Daoy (cell line): ENCODE data around the gene TCERG1L. TPM values are rescaled to one million over a fixed set of nuclear protein-coding genes. Genes with fewer than 3 reads are reported as not detected.
"Not testable (repeated sequence)": the region's sequence is repeated elsewhere in the genome, so short reads cannot be mapped to it uniquely, and the experiment has no call there.

ENCODE experiments used
- DNase-seq: peaks from one replicate; pipeline ENCODE4 v3.0.0-alpha.2; 2015; ENCODE audit warnings: low read depth
- total RNA-seq: library from RNA; depleted of rRNA; stranded (reverse); fragments of >200 nt; shearing (Covaris generic); gene quantifications from 2 replicates; pipeline ENCODE4 v1.2.3, GENCODE V29; 2014

The TCERG1L gene
- total RNA-seq, 1 experiment from 2014 or later: not detected

DNA sequence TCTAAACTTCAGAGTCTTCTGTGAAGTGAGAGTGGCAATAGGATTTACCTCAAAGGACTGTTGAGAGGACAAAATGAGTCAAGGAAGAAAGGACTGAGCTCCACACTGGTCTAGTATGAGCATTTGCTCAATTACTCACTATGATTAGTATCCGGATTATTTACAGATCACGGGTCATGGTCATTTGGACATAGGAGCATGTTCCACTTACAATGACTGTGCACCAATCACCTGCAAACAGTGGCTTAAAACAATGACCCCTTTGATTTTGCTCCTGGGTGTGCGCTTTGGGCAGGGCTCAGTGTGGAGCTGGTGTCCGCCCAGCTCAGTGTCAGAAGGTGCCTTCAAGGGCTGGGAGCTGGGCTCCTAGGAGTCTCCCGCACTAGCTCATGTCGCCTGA, 225.4 kb downstream of the TCERG1L start:
- DNase-seq: no peak

GRCh38 chr10:131085091-131085860, 226.2 kb downstream of the TCERG1L start:
- no peak for DNase-seq

GRCh38 chr10:131084791-131085090, 226.8 kb downstream of the TCERG1L start:
- DNase-seq: no peak

DNA sequence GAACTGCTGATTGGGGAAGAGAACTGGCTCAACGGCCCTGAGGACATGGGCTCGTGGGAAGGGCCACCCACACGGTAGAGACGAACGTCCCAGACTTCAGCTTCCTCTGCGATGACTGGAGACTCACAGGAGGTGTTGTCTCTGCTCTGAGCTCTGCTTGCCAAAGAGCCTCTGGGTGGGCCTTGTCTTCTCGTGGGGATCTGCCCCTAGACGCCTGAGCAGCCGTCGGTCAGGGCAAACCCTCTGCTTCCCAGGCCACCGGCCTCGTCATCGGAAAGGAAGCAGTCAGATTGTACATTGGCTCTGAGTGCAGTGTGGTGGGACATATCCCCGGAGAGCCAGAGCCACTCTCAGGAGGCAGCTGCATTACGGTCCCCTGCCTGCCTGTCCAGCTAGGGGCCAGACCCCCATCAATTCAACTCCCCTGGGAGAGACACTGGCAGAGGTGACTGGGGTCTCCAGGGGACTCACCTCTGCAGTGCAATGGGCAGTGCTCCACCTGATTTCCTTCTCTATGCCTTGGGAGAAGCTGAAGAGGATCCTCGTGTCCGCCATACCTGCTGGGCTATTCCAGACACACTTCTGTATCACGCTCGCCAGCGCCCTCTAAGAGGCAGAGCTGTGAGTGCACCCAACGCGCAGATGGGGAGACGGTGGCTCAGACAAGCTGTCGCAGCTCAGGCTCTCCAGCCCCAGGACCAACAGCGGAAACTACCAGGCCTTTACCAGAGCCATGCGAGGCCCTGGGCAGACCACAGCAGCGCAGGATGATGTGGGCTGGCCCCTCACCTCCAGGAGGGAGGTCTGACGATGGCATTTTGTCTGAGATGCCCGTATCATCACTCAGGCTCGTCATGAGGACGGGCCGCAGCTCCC, 227.4 kb downstream of the TCERG1L start:
- DNase-seq: peak; percentile 74

- peak; percentile 66 for DNase-seq
Measured at GRCh38 chr10:131082991-131083481, 228.5 kb downstream of the TCERG1L start.

GRCh38 chr10:131082201-131082850, 229.2 kb downstream of the TCERG1L start:
- no peak for DNase-seq

DNA sequence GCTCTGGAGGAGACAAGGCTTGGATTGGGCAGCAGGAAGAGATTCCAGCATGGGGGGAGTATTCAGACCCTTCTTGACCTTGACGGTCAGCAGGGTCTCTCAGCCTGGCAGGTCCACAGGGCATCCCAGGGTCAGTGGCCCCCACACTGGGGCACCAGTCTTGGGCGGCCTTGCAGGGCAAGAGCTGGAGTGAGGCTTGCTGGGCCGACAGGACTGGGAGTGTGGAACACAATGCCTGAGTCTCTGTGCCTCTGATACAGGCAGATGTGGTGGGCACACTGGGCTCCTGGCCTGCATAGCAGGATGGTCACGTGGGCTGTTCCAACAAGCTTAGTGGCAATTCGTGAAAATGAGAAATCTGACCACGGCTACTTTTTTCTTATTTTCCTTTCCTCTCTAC, 229.7 kb downstream of the TCERG1L start:
- no peak for DNase-seq

GRCh38 chr10:131081376-131081775, 230.1 kb downstream of the TCERG1L start:
- no peak for DNase-seq

DNA sequence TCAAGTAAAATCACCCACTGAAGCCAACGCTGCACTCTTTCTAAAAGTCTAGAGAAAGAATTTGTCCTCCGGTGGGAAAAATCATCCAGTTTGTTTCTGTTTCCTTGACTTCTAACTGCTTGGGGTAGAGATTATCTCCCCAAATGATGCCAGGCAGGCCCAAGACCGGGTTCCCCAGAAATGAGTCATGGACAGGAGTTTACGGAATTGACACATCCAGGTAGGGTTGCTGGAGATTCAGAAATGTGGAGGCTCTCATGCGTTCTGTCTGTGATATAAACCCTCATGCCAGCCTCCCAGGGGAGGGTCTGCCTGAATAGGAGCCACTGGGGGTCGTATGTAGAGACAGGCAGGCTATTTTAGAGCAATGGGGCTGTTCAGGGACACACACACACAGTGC, 230.9 kb downstream of the TCERG1L start:
- DNase-seq: no peak

DNA sequence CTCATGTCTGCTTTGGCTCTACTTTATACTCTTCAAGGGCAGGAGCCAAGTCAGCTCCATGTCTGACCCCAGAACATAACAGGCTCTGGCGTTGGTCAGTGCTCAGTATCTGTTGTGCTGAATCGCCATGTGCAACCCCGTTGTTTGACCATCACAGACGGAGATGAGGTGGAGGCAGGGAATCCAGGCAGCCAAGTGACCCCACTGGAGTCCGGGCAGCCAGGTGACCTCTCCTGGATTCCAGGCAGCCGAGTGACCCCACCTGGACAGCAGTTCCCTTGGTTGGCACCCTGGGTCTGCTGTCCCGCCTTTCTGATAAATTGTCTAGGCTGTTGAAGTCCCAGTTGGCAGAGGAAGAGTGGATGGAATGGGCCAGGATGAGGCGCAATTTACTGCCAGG, 232.2 kb downstream of the TCERG1L start:
- no peak for DNase-seq

DNA sequence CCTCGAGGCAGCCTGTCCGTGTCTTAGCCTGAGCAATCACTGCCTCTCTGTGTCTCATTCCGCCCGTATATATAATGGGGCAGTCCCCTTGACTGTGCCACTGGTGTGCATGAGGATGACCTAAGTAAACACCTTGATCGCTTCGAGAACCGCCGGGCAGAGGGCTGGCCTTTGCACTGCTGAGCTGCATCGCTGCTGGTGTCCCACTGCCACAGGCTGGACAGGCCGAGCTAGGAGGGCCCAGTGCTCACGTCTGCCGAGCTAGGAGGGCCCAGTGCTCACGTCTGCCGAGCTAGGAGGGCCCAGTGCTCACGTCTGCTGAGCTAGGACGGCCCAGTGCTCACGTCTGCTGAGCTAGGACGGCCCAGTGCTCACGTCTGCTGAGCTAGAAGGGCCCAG, 232.6 kb downstream of the TCERG1L start:
- not testable (repeated sequence) for DNase-seq

- no peak for DNase-seq
Measured at GRCh38 chr10:131078131-131078881, 233.2 kb downstream of the TCERG1L start.

DNA sequence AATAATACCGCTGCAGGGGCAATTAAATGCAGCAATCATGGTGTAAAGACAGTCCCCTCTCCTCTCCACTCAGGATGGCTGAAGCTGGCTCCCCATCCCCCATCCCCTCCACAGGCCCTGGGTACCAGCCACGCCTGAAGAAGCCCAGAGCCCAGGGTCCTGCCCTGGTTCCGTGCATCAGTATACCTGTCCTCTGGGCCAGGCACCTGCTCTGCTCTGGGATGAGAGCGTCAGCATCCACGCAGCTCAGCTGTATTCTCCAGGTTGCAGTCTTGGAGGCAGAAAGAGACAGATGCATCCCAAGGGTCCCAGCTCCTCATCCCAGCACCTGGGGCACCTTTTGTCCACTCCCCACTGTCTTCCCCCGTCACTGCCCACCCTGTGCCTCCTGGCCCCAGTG, 233.8 kb downstream of the TCERG1L start:
- no peak for DNase-seq

DNA sequence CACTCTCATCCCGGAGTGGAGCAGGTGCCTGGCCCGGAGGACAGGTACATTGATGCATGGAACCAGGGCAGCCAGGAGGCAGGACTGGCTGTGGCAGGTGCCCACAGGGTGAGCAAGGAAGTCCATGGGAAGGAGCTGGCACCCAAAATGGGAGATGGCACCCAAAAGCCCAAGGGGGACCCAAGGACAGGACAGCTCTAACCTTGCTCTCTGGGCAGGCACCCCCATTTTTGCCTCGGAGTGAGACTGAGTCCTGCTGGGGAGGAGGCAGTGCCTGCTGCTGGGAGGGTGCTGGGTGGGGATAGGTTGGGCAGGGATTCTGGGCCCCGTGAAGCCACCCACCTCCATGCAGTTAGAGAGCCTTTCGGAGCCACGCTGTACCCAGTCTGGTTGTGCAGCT, 234.5 kb downstream of the TCERG1L start:
- DNase-seq: no peak

DNA sequence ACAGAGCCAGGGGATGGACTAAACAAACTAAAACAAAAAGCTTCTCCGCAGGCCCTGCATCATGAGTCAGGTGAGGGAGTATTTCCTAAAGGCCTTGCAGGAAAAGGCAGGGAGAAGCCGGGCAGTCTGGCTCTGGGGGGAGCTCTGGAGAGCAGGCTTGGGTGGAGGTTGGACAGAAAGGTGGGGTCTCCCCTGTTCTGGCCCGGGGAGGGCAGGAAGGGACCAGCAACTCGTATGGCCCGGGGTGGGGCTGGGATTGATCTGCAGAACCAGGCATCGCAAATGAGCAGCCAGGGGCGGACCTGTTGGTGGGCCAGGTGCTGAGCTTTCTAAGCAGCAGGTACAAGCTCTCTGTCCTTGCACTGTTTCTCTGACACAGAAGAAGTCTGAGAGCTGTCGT, 235.2 kb downstream of the TCERG1L start:
- DNase-seq: no peak

GRCh38 chr10:131075218-131075770, 236.2 kb downstream of the TCERG1L start:
- no peak for DNase-seq

- DNase-seq: no peak
Measured at GRCh38 chr10:131074682-131075081, 236.8 kb downstream of the TCERG1L start.

DNA sequence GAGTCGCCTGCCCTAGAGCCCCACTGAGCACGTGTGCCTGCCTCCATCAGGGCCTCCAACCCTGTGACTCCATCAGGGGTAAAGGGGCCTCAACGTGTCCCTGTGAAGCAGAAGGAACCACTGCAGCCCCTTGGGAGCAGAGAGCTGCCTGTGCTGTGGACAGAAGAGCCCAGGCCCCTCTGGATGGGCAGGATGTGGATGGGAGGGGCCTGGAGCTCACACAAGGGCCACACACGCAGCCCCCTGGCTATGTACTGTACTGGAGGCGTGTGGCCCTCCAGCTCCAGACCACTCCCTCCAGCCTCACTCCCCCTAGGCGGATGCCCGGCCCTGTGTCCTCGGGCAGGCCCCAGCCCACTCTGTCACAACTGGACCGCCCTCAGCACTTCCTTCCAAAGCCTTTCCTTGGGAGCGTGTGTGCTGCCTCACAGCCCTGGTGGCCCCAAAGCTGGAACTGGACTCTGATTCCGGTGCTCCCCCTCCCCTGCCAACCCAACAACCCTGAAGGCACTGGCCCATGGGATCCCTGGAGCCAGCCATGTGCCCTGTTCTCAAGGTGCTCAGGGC, 238.0 kb downstream of the TCERG1L start:
- DNase-seq: no peak

GRCh38 chr10:131072651-131073468, 238.7 kb downstream of the TCERG1L start:
- DNase-seq: no peak

- DNase-seq: no peak
Measured at GRCh38 chr10:131071721-131072120, 239.8 kb downstream of the TCERG1L start.
